SK-N-MC (cell line): ENCODE measurements around the gene TAS2R50.

Source experiments
- DNase-seq: peaks from one replicate; pipeline ENCODE4 v3.0.0-alpha.2; 2011; ENCODE audit warnings: low read depth, low spot score
- H3K27ac ChIP-seq: fragments of 200-600 bp; sonication (generic); 2 replicates; pipeline ENCODE4 v1.5.1; 2016; ENCODE audit warnings: mixed run types
- H3K36me3 ChIP-seq: fragments of 200-600 bp; sonication (generic); 2 replicates; pipeline ENCODE4 v1.6.1; 2017; ENCODE audit warnings: antibody characterized with exemption, low read length, mixed read lengths; ENCODE audit not compliant: insufficient read depth
- H3K4me3 ChIP-seq: fragments of 200-600 bp; sonication (generic); 2 replicates; pipeline ENCODE4 v1.5.1; 2016
- H3K9ac ChIP-seq: fragments of 200-600 bp; sonication (generic); 2 replicates; pipeline ENCODE4 v1.8.0; 2017; ENCODE audit warnings: mixed run types, mixed read lengths; ENCODE audit not compliant: insufficient read length
- H3K9me3 ChIP-seq: fragments of 200-600 bp; sonication (generic); 2 replicates; pipeline ENCODE4 v1.6.1; 2017; ENCODE audit warnings: low read depth, mild to moderate bottlenecking, antibody characterized with exemption, low read length, moderate library complexity, mixed read lengths
- EZH2 ChIP-seq: fragments of 200-600 bp; sonication (generic); IDR thresholded peaks from one replicate; pipeline ENCODE4 v1.6.1; 2017; ENCODE audit warnings: antibody characterized with exemption
- FOXP2 ChIP-seq: optimal IDR thresholded peaks from 2 replicates; pipeline ENCODE3; 2011; ENCODE audit warnings: mild to moderate bottlenecking, moderate library complexity; ENCODE audit not compliant: insufficient read depth; ENCODE audit errors: extremely low read length, control extremely low read depth
- POLR2AphosphoS5 ChIP-seq: IDR thresholded peaks from 2 replicates; pipeline ENCODE4 v1.6.1; 2012; ENCODE audit warnings: mild to moderate bottlenecking, low read depth, low read length, borderline replicate concordance

The TAS2R50 gene

GRCh38 chr12:11007608-11008007, 20.9 kb upstream of the TAS2R50 start:
- H3K9ac ChIP-seq: no peak overlapping the region
- DNase-seq: no peak
- H3K4me3 ChIP-seq: no peak overlapping the region
- no peaks in the 10 kb centered on the region; the same call in 1 of the 2 replicates for H3K36me3 ChIP-seq
- TF ChIP-seq FOXP2: no peak
- TF ChIP-seq EZH2: no peak
- no peak for TF ChIP-seq POLR2AphosphoS5
- no peak overlapping the region for H3K27ac ChIP-seq
- H3K9me3 ChIP-seq: no peaks in the 10 kb centered on the region

DNA sequence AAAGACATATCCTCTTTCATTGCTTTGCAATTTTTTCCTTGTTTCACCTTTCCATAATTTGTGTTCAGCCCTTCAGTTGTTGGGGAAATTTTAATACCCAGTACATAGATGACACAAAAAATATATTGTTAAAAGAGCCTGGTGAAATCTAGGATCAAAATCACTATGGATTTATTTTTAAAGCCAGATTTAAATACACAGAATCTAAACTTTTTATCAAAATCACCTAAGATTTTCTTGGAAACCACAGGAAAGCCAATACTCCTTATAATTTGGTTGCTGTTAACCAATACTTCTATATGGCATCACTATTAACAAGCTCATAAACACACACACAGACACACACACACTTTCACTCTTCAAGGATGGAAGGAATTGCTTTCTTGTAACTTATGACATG, 11.5 kb upstream of the TAS2R50 start, which contains the start of gene TAS2R20:
Gene TAS2R20 (minus strand): TSS at position 101 of the 400 bp plus-strand sequence. CDS start 429 bp downstream, outside the sequence.
- DNase-seq: no peak
- no peak within 1 kb of the TSS for H3K27ac ChIP-seq
- no peak within 1 kb of the TSS for H3K4me3 ChIP-seq
- H3K9me3 ChIP-seq: no peaks in the 10 kb centered on the region
- H3K9ac ChIP-seq: no peak within 1 kb of the TSS
- H3K36me3 ChIP-seq: no peaks in the 10 kb centered on the region
- TF ChIP-seq EZH2 (no peak), POLR2AphosphoS5 (no peak), FOXP2 (no peak)

DNA sequence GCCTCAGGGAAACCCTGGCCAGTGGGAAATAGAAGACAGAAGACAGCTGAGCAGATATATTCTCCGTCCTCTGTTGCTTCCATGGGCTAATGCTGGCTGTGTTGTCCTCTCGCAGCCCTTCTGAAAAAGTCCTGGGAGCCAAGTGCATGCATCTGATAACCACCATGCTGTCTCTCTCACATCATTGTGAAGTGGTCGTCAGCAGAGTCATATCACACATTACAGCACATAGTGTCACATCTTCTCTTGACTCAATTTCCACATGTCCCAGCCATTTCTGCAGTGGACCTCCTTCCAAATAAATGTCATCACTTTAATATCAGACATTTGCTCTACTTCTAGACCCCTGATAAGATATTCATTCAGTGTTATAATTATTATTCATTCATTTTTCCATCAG, 7.6 kb upstream of the TAS2R50 start:
- Histone ChIP-seq H3K4me3 (no peak overlapping the region), H3K36me3 (peaks cover 15% of the 10 kb centered on the region; the same call in 1 of the 2 replicates), H3K27ac (no peak overlapping the region), H3K9ac (no peak overlapping the region), H3K9me3 (0 out of 2 replicates have a peak, but pooled peaks cover 9% of the 10 kb centered on the region)
- DNase-seq: no peak
- TF ChIP-seq POLR2AphosphoS5: no peak

DNA sequence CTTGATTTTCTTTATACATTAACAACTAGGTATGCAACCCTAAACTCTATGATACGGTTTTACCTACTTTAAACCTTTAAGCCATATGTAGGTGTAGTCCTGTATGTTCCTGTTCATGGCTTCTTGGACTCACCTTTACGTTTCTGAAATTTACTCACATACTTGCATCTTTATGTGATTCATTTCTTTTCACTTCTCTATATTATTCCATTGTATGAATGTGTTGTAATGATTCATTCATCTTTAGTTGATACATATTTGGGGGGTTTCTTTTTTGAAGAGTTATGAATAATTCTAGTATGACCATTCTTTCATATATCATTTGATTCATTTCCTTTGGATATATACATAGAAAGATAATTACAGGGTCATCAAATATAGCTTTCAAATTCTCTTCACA, 2.4 kb upstream of the TAS2R50 start:
- Histone ChIP-seq H3K9ac (no peak overlapping the region), H3K36me3 (peaks cover 15% of the 10 kb centered on the region; the same call in 1 of the 2 replicates)
- no peak for DNase-seq

DNA sequence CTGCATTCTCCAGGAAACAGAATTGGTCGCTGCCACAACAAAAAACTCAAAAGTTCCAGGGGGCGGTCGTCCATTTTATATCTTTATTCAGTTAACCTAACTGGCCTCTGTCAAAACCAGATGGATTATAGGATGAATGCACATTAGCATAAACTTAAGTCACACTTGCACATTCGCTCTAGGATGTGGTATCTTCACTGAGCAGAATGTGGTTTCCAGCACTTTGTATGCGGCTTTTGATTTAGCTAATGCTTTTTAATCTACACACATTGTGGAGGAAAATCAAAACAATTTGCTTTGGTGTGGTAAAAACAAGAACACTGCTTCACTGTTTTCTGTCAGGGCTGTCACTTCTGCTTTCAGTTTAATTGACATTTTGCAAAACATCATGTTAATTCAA, 4.5 kb downstream of the TAS2R50 start:
- TF ChIP-seq POLR2AphosphoS5 (no peak), EZH2 (no peak), FOXP2 (no peak)
- H3K9me3 ChIP-seq: no peaks in the 10 kb centered on the region
- H3K4me3 ChIP-seq: no peak overlapping the region
- H3K9ac ChIP-seq: no peak overlapping the region
- DNase-seq: no peak
- H3K27ac ChIP-seq: no peak overlapping the region
- H3K36me3 ChIP-seq: no peaks in the 10 kb centered on the region

More for the DNA sequence above, 2.4 kb upstream of the TAS2R50 start:
- Histone ChIP-seq H3K4me3 (no peak overlapping the region), H3K9me3 (0 out of 2 replicates have a peak, but pooled peaks cover 9% of the 10 kb centered on the region), H3K27ac (no peak overlapping the region)
- TF ChIP-seq FOXP2 (no peak), POLR2AphosphoS5 (no peak), EZH2 (no peak)

GRCh38 chr12:10974965-10975364, 11.7 kb downstream of the TAS2R50 start:
- Histone ChIP-seq H3K36me3 (no peaks in the 10 kb centered on the region), H3K9me3 (no peaks in the 10 kb centered on the region), H3K27ac (no peak overlapping the region), H3K4me3 (no peak overlapping the region), H3K9ac (no peak overlapping the region)
- no peak for DNase-seq
- no peak for TF ChIP-seq POLR2AphosphoS5
- TF ChIP-seq EZH2: no peak
- no peak for TF ChIP-seq FOXP2

- DNase-seq: no peak
- Histone ChIP-seq H3K27ac (no peak overlapping the region), H3K9me3 (no peaks in the 10 kb centered on the region), H3K4me3 (no peak overlapping the region), H3K9ac (no peak overlapping the region), H3K36me3 (no peaks in the 10 kb centered on the region)
- TF ChIP-seq FOXP2 (no peak), EZH2 (no peak)
Measured at GRCh38 chr12:10968765-10969456, 17.8 kb downstream of the TAS2R50 start.

DNA sequence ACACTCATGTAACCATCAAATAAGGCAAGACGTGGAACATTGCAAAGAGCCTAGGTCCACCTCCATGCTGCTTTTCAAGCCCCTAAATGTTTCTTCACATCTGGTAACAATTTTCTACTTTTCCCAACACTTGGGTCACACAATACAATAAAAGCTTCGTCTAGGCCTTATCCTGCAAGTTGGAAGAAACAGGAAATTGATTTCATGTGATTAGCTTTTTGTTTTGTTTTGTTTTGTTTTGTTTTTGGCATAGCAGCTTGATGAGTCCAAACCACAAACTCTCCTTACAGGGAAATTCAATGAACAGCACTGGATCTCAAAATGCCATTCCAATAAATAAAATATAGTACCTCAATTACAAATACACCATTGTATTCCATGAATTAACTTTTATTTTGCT, 19.3 kb downstream of the TAS2R50 start:
- no peak overlapping the region for H3K9ac ChIP-seq
- H3K9me3 ChIP-seq: no peaks in the 10 kb centered on the region
- no peak overlapping the region for H3K4me3 ChIP-seq
- TF ChIP-seq POLR2AphosphoS5: no peak
- no peak for TF ChIP-seq FOXP2
- peak overlapping the region; percentile 66 for H3K27ac ChIP-seq
- no peaks in the 10 kb centered on the region for H3K36me3 ChIP-seq
- DNase-seq: peak; percentile 30

- no peaks in the 10 kb centered on the region for H3K9me3 ChIP-seq
- no peak for DNase-seq
- no peaks in the 10 kb centered on the region for H3K36me3 ChIP-seq
- H3K4me3 ChIP-seq: no peak overlapping the region
- no peak for TF ChIP-seq FOXP2
- no peak for TF ChIP-seq EZH2
- no peak for TF ChIP-seq POLR2AphosphoS5
- no peak overlapping the region for H3K27ac ChIP-seq
- no peak overlapping the region for H3K9ac ChIP-seq
Measured at GRCh38 chr12:10966314-10966713, 20.4 kb downstream of the TAS2R50 start.
